Natural killer cell treated with Interleukin-12 subunit alpha and Interleukin-12 subunit beta and Interleukin-15 and Interleukin-18, amount 100 ng/mL, for 72 hours (primary cell): ENCODE results near the gene VSIG10L2. TPM values are rescaled to one million over a fixed set of nuclear protein-coding genes. Genes with fewer than 3 reads are reported as not detected.

Source experiments
- ATAC-seq, 2 donors: fragments of 150-1000 bp; cut with Tn5 transposase in 1 of 2; sonication (Bioruptor Pico), chemical (Tn5 transposase) in 1 of 2; 2 replicates each; pipeline ENCODE4 v1.10.0; 2021
- DNase-seq: peaks from one replicate; pipeline ENCODE4 v3.0.0; 2022; ENCODE audit warnings: low spot score
- H3K27ac Mint-ChIP-seq, 2 donors: 1 replicate in 1 of 2; 2 replicates in 1 of 2; pipeline ENCODE4 v1.8.0; 2022; ENCODE audit warnings: mixed read lengths in 2 of 2, mild to moderate bottlenecking in 1 of 2, moderate library complexity in 1 of 2
- H3K27me3 Mint-ChIP-seq, 2 donors: 1 replicate in 1 of 2; 2 replicates in 1 of 2; pipeline ENCODE4 v1.8.0; 2022; ENCODE audit warnings: mixed read lengths in 2 of 2
- H3K36me3 Mint-ChIP-seq: one replicate; pipeline ENCODE4 v1.8.0; 2022; ENCODE audit warnings: mixed read lengths
- H3K4me1 Mint-ChIP-seq, 2 donors: 1 replicate in 1 of 2; 2 replicates in 1 of 2; pipeline ENCODE4 v1.8.0; 2022; ENCODE audit warnings: low read depth in 2 of 2, mixed read lengths in 2 of 2, mild to moderate bottlenecking in 1 of 2
- H3K4me3 Mint-ChIP-seq: one replicate; pipeline ENCODE4 v1.8.0; 2022; ENCODE audit warnings: mixed read lengths
- H3K9me3 Mint-ChIP-seq: 2 replicates; pipeline ENCODE4 v1.8.0; 2022; ENCODE audit warnings: mixed read lengths
- total RNA-seq, 2 donors: library from RNA; stranded (reverse); gene quantifications; one replicate each; pipeline ENCODE4 v1.2.3, GENCODE V29; 2022

The VSIG10L2 gene
- total RNA-seq, 2 donors from 2014 or later = not detected

DNA sequence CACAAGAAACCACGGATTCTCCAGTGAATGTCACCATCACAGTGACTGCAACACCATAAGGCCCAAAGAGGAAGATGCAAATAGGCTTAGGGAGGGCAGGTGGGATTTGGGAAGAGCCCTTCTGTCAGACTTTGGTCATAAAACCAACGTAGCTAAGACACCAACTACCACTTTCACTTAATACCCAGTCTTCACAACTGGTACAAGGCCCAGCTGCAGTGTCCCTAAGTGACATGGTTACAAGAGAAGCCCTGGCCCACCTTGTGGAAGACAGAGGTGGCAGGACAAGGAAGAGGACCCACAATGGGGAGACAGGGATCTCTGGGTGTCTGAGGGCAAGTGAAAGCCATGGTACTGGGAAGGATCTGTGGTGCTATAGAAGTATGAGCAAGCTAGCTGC, 10.0 kb downstream of the VSIG10L2 start:
- no peaks in the 10 kb centered on the region for H3K9me3 Mint-ChIP-seq
- peaks cover 7% of the 10 kb centered on the region in 2 donors for H3K27me3 Mint-ChIP-seq
- ATAC-seq = no peak
- H3K36me3 Mint-ChIP-seq = no peaks in the 10 kb centered on the region
- no peak for DNase-seq
- H3K27ac Mint-ChIP-seq = no peak overlapping the region
- no peak overlapping the region for H3K4me3 Mint-ChIP-seq
- peaks cover 0 to 4% of the 10 kb centered on the region in 2 donors for H3K4me1 Mint-ChIP-seq

GRCh38 chr11:125956391-125957134, 10.7 kb downstream of the VSIG10L2 start:
- peaks cover 0 to 4% of the 10 kb centered on the region in 2 donors for H3K4me1 Mint-ChIP-seq
- H3K9me3 Mint-ChIP-seq = no peaks in the 10 kb centered on the region

DNA sequence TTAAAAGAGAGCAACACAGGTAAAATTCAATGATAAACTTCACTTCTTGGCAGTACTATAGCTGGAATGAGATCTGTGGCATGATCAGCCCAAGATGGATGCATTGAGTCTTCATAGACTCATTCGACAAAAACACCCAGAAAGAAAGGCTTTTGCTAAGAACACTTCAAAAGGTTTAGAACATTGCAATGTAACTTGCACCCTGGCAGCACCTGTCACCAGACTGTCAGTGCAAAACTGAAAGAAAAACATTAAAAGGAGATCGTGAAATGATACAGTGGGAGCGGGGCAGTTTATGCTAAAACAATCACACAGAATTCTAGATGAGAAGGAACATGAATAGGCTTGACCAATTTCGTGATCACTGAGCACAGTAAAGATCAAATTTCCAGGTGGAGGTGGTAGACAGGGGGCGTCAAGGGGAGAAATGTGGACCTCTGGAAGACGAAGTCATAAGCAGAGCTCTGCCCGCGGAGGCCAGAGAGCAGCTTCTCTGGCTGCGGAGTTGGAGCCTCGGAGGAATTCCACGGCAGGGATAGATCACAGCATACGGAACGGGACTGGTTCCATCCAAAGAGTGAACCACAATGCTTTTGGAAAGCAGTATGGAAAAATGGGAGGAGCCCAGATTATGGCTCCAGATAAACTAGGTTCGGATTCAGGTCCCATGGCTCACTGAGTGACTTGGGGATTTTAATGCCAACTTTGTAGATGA, 11.9 kb downstream of the VSIG10L2 start:
- H3K9me3 Mint-ChIP-seq = no peaks in the 10 kb centered on the region
- H3K27me3 Mint-ChIP-seq = peaks cover 7 to 12% of the 10 kb centered on the region in 2 donors
- no peak for ATAC-seq
- DNase-seq = no peak
- no peak overlapping the region for H3K27ac Mint-ChIP-seq
- H3K4me1 Mint-ChIP-seq = peaks cover 0 to 4% of the 10 kb centered on the region in 2 donors
- no peak overlapping the region for H3K4me3 Mint-ChIP-seq
- peaks cover 4% of the 10 kb centered on the region for H3K36me3 Mint-ChIP-seq

More at GRCh38 chr11:125956391-125957134, 10.7 kb downstream of the VSIG10L2 start:
- ATAC-seq (no peak), DNase-seq (no peak)
- H3K4me3 Mint-ChIP-seq = no peak overlapping the region
- peaks cover 4 to 7% of the 10 kb centered on the region in 2 donors for H3K27me3 Mint-ChIP-seq
- no peaks in the 10 kb centered on the region for H3K36me3 Mint-ChIP-seq
- H3K27ac Mint-ChIP-seq = no peak overlapping the region

DNA sequence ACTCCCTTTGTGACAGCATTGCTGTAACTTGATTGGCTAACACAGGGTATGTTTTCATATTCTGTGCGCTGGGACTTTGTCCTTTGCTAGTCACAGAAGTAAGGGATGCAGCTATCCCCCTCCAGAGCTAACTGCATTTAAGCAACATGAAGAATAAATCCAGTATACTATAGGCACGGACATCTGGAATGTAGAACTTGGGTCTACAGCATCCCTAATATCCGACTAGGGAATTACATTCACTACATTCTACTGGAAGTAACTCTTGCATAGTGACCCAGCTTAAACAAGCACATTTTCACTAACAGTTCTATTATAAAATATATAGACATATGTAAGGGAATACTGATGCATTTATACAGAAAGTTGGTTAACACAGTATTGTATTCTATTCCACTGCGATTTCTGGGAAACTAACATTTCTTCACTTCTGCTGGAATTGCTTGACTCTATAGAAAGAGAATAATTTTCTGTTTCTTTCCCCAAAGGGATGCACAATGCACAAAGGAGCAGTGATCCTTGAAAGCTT, 13.1 kb downstream of the VSIG10L2 start:
- peaks cover 0 to 4% of the 10 kb centered on the region in 2 donors for H3K4me1 Mint-ChIP-seq
- peaks cover 5% of the 10 kb centered on the region for H3K36me3 Mint-ChIP-seq
- ATAC-seq (no peak), DNase-seq (no peak)
- H3K27me3 Mint-ChIP-seq = peaks cover 7 to 14% of the 10 kb centered on the region in 2 donors
- no peak overlapping the region for H3K27ac Mint-ChIP-seq
- H3K4me3 Mint-ChIP-seq = no peak overlapping the region
- no peaks in the 10 kb centered on the region for H3K9me3 Mint-ChIP-seq

DNA sequence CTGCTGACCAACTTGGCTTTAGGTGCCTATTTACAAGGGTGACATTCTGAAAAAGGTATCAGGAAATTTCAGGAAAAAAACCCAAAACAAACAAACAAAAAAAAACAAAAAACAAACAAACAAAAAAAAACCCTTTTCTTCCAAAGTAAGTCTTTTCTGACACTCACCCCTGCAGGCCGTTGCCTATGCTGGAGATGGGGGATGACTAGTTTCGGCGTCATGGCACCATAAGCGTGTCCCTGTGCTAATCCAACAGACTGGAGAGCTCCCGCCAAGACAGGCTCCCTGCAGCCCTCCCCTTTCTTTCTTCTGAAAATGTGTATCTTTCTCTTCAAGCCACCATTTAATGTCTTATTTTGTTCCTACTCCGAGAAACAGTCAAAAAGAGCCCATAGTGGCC, 13.7 kb downstream of the VSIG10L2 start:
- no peaks in the 10 kb centered on the region for H3K9me3 Mint-ChIP-seq
- DNase-seq (no peak), ATAC-seq (no peak)
- no peak overlapping the region for H3K4me3 Mint-ChIP-seq
- peaks cover 12 to 17% of the 10 kb centered on the region in 2 donors for H3K27me3 Mint-ChIP-seq
- peaks cover 5% of the 10 kb centered on the region for H3K36me3 Mint-ChIP-seq
- no peak overlapping the region for H3K27ac Mint-ChIP-seq
- peaks cover 0 to 4% of the 10 kb centered on the region in 2 donors for H3K4me1 Mint-ChIP-seq

GRCh38 chr11:125959931-125960330, 14.1 kb downstream of the VSIG10L2 start:
- Mint-ChIP-seq H3K36me3 (peaks cover 5% of the 10 kb centered on the region), H3K4me3 (no peak overlapping the region), H3K27ac (no peak overlapping the region), H3K27me3 (peaks cover 14 to 17% of the 10 kb centered on the region in 2 donors), H3K4me1 (peaks cover 0 to 4% of the 10 kb centered on the region in 2 donors), H3K9me3 (no peaks in the 10 kb centered on the region)
- ATAC-seq (no peak), DNase-seq (no peak)

DNA sequence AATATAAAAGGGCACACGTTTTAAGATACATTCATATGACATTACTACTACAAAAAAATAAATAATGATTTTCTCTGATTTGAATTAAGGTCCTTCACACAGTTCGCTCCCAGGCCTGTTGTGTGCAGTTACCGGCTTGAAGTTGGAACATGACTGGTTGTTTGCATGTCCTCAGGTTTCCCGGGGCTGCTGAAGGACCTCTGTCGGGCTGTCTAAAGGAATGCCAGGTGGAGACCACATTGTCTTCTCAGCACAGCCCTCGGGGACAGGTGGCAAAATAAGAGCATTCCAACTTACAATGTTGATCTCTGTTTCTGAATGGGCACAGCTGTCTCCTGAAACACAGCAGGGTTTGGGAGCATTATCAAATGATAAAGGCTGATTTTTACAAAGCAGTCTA, 14.9 kb downstream of the VSIG10L2 start:
- DNase-seq (no peak), ATAC-seq (no peak)
- Mint-ChIP-seq H3K9me3 (no peaks in the 10 kb centered on the region), H3K27me3 (peaks cover 14 to 19% of the 10 kb centered on the region in 2 donors), H3K4me1 (peaks cover 0 to 4% of the 10 kb centered on the region in 2 donors), H3K27ac (no peak overlapping the region), H3K36me3 (peaks cover 5% of the 10 kb centered on the region), H3K4me3 (no peak overlapping the region)

DNA sequence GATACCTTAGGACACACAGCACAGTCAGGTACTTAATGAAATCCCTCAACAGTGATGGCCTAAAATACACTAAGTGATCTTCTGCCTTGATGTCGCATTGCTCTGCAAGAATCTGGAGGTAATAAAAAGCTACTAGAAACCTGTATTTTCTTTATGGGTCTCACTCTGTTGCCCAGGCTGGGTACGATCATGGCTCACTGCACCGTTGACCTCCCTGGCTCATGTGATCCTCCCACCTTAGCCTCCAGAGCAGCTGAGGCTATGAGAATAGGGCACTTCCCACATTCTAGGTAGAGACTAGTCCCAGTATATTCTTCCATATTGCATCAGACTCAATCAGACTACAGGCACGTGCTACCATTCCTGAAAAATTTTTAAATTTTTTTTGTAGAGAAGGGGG, 21.7 kb downstream of the VSIG10L2 start:
- no peak overlapping the region for H3K27ac Mint-ChIP-seq
- peaks cover 0 to 4% of the 10 kb centered on the region in 2 donors for H3K4me1 Mint-ChIP-seq
- DNase-seq (no peak), ATAC-seq (no peak)
- H3K4me3 Mint-ChIP-seq = no peak overlapping the region
- peaks cover 4% of the 10 kb centered on the region for H3K36me3 Mint-ChIP-seq
- H3K27me3 Mint-ChIP-seq = peaks cover 22 to 37% of the 10 kb centered on the region in 2 donors
- no peaks in the 10 kb centered on the region for H3K9me3 Mint-ChIP-seq

DNA sequence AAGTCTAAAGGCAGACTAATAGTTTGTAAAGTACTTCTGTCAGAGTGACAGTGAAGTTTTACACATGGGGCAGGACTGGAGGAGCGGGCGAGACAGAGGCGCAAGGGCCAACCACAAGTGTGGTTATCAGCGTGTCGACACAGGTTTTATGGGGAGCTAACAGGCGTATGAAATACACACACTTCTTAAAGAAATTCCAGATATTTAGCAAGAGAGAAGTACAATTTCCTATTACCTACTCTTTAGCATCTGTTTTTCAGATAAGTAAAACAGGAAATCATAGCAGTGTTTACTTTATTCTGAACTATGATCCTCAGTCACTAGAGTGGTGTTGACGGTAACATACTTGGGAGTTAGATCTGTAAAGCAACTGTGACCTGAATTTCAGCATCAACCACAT, 22.5 kb downstream of the VSIG10L2 start:
- Mint-ChIP-seq H3K27ac (no peak overlapping the region), H3K4me1 (peaks cover 0 to 4% of the 10 kb centered on the region in 2 donors), H3K4me3 (no peak overlapping the region), H3K9me3 (no peaks in the 10 kb centered on the region), H3K36me3 (no peaks in the 10 kb centered on the region), H3K27me3 (peaks cover 22 to 37% of the 10 kb centered on the region in 2 donors)
- ATAC-seq = no peak
- no peak for DNase-seq

DNA sequence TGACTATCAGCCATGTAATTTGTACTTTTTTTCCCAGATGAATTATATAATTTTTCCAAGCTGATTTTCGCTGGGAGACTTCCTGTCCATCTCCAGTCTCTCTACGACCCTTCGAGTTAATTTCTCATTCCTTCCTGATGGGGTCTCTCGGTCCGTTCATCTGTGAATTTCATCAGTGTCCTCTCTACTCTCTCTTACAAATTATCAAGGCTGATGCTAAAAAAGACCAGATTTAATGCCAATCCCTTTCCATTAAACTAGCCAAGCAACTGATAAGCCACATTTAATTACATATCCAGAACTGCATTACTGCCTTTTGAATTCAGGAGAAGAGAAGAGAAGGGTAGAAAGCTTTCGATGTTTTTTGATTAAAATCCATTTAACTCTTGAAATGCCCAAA, 25.8 kb downstream of the VSIG10L2 start:
- H3K9me3 Mint-ChIP-seq = no peaks in the 10 kb centered on the region
- H3K36me3 Mint-ChIP-seq = no peaks in the 10 kb centered on the region
- ATAC-seq = no peak
- no peak overlapping the region for H3K27ac Mint-ChIP-seq
- H3K4me3 Mint-ChIP-seq = no peak overlapping the region
- no peak for DNase-seq
- H3K4me1 Mint-ChIP-seq = peaks cover 0 to 4% of the 10 kb centered on the region in 2 donors
- H3K27me3 Mint-ChIP-seq = peaks cover 16 to 29% of the 10 kb centered on the region in 2 donors

DNA sequence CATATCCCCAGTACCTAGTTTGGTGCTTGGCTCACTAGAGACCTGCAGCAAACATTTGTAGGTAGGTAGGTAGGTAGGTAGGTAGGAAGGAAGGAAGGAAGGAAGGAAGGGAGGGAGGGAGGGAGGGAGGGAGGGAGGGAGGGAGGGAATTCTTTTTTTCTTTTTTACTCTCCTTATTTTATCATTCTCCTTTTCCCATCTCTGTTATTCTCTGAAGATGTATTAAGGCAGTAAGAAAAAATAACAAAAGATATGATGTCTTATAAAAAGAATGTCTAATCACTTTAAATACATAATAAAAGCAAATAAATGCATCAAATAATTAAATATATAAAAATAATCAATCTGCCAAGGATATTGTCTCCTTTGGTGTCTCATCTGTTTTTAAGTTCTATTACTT, 28.4 kb downstream of the VSIG10L2 start:
- Mint-ChIP-seq H3K4me3 (no peak overlapping the region), H3K4me1 (no peaks in the 10 kb centered on the region), H3K27me3 (peaks cover 14 to 20% of the 10 kb centered on the region in 2 donors), H3K36me3 (no peaks in the 10 kb centered on the region), H3K9me3 (no peaks in the 10 kb centered on the region), H3K27ac (no peak overlapping the region)
- no peak for DNase-seq
- no peak for ATAC-seq

DNA sequence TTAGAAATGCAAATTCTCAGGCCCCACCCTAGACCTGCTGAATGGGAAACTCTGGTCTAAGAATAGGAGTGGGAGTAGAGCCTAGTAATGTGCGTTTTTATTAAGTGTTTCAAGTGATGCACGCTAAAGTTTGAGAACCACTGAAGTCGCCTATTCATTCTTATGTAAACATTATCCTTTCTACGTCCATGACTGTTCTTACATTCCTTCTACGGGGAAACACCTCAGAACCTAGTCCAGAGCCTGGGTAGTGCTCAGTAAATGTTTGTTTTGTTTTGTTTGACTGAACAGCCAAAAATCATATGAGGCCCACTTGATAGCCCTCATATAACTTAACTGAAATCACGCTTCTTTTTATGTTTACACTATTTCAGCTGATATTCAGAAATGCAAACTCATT, 29.8 kb downstream of the VSIG10L2 start:
- H3K9me3 Mint-ChIP-seq = no peaks in the 10 kb centered on the region
- peaks cover 14 to 16% of the 10 kb centered on the region in 2 donors for H3K27me3 Mint-ChIP-seq
- H3K27ac Mint-ChIP-seq = no peak overlapping the region
- no peak for ATAC-seq
- no peak overlapping the region for H3K4me3 Mint-ChIP-seq
- no peak for DNase-seq
- H3K4me1 Mint-ChIP-seq = peaks cover 0 to 2% of the 10 kb centered on the region in 2 donors
- H3K36me3 Mint-ChIP-seq = no peaks in the 10 kb centered on the region

- DNase-seq (no peak), ATAC-seq (no peak)
- Mint-ChIP-seq H3K36me3 (no peaks in the 10 kb centered on the region), H3K27ac (no peak overlapping the region), H3K9me3 (no peaks in the 10 kb centered on the region), H3K4me3 (no peak overlapping the region), H3K4me1 (peaks cover 0 to 3% of the 10 kb centered on the region in 2 donors), H3K27me3 (peaks cover 14% of the 10 kb centered on the region in 2 donors)
Observed at GRCh38 chr11:125976156-125976555, 30.3 kb downstream of the VSIG10L2 start.

GRCh38 chr11:125977333-125977732, 31.5 kb downstream of the VSIG10L2 start:
- Mint-ChIP-seq H3K36me3 (no peaks in the 10 kb centered on the region), H3K9me3 (no peaks in the 10 kb centered on the region), H3K27me3 (peaks cover 7 to 14% of the 10 kb centered on the region in 2 donors), H3K4me1 (peaks cover 0 to 3% of the 10 kb centered on the region in 2 donors), H3K27ac (no peak overlapping the region), H3K4me3 (no peak overlapping the region)
- ATAC-seq (no peak), DNase-seq (no peak)
